C4-2B (cell line): ENCODE results near the gene GRM7.

Experiments used
- H3K27ac ChIP-seq: fragments of 450-650 bp; 2 replicates; pipeline ENCODE4 v1.5.1; 2017
- ZFX ChIP-seq: fragments of 450-650 bp; IDR thresholded peaks from 2 replicates; pipeline ENCODE4 v1.6.1; 2017
- TF ChIP-seq, protein P1 (sequence below): fragments of 450-650 bp; conservative IDR thresholded peaks from 2 replicates; pipeline ENCODE4 v1.5.1; 2017; ENCODE audit warnings: mild to moderate bottlenecking

The GRM7 gene

DNA sequence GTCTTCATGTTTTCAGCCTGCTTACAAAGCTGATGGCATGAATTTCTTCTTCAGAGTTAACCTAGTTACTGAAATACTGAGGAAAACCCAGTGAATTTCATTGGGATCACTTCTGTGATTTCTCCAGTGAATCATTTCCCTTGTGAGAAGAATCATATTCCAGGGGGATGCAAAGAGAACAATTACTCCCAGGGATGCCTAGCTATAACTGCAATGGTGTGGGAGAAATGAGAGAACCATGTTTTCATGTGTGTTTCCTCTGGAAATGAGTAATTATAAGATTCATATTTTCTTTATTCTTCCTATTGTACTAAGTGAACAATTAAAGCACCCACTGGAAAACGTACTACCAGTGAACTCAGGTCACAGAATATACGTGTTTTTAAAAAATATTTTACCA is 485.4 kb downstream of the GRM7 start:
- H3K27ac ChIP-seq = no peak overlapping the region
- TF ChIP-seq ZFX = no peak
- TF ChIP-seq, protein P1, sequence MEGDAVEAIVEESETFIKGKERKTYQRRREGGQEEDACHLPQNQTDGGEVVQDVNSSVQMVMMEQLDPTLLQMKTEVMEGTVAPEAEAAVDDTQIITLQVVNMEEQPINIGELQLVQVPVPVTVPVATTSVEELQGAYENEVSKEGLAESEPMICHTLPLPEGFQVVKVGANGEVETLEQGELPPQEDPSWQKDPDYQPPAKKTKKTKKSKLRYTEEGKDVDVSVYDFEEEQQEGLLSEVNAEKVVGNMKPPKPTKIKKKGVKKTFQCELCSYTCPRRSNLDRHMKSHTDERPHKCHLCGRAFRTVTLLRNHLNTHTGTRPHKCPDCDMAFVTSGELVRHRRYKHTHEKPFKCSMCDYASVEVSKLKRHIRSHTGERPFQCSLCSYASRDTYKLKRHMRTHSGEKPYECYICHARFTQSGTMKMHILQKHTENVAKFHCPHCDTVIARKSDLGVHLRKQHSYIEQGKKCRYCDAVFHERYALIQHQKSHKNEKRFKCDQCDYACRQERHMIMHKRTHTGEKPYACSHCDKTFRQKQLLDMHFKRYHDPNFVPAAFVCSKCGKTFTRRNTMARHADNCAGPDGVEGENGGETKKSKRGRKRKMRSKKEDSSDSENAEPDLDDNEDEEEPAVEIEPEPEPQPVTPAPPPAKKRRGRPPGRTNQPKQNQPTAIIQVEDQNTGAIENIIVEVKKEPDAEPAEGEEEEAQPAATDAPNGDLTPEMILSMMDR = no peak

DNA sequence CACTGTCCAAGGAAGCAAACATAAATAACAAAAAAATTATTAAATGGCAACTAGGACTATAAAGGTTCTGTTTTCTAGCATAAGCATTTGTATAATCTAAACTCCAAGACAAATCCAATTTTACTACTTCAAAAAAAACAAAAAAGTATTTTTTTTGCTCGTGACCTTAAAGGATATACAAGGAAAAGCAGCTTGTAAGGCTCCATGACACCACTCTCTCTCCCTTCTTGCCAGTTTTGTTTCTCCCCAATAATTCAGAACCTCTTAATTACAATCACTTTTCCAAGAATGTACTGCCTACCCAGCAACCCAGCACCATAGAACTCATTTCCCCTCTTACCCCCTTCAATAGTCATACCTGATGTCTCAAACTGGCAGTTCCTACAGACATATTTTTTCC is 496.2 kb downstream of the GRM7 start:
- H3K27ac ChIP-seq = no peak overlapping the region
- TF ChIP-seq ZFX = no peak
- TF ChIP-seq, protein P1 = no peak

DNA sequence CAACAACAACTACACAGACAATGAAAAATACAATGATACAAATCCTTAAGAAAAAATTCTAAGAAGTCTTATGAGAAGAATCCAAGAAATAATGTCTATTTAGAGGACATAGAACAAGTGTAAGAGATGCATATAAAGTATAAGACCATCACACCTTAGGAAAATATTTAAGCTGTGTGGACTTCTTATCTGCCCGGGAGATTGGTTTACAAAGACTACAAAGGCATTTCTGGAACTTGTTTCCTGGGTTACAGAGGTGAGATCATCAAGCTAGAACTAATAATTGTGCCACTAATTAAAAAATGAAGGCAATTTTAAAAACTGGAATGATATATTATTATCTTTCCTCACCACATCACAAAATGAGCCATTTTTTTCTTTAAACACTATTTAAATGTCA is 507.1 kb downstream of the GRM7 start:
- H3K27ac ChIP-seq = no peak overlapping the region
- TF ChIP-seq, protein P1 = no peak
- TF ChIP-seq ZFX = no peak

DNA sequence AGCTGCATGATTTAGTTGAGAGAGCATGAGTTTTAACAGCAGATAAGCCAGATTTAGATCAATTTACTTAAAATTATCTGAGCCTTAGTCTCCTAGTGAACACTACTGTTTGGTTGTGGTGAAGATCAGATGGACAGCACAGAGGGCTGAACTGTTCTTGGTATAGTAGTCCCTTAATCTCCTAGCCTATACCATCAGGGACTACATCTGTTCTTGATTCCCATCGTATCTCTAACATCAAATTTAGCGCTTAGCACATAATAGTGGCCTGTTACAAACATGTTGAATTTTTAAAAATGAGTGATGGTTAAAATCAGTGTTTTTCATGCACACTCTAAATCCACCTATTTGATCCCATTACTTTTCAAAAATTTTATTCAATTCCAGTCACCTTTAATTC is 507.7 kb downstream of the GRM7 start:
- no peak for TF ChIP-seq ZFX
- TF ChIP-seq, protein P1 = no peak
- no peak overlapping the region for H3K27ac ChIP-seq

DNA sequence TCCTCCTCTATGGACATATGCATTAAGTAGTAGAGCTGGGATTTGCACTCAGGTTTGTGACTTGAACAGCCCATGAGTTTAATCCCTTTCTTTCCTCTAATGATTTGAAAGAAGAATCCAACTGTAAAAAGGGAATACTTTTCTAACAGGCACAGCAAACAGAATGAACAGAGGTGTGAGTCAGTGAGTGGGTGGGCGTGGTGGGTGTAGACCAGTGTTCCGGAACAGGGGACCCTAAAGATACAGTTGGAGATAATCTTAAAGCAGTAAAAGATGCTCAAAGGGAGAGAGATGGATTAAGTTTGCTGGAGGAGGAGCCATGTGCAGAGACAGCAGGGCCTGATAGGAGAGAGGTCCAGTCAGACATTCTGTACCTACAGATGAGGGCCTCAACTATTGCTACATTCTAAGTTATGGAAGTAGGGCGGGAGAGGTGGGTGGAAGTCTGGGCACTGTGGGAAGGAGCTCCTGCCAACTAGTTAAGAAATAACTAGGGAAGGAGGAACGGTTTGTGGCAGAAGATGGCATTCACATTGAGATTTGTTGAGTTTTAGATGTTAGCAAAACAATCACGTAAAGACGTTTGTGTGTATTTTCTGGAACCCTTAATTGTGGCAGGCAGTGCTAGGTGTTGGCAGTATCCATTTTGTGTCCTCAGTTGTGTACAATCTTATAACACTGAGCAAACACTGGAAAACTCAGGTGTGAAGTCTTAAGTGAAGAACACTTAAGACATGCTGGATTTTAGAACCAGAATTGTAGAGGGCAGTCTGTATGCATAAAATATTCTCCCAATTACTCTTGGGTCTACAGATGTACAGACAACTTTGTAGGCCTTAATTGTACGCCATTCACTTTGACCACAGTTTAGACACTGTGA is 511.0 kb downstream of the GRM7 start:
- TF ChIP-seq, protein P1 = no peak
- no peak for TF ChIP-seq ZFX
- no peak overlapping the region for H3K27ac ChIP-seq

DNA sequence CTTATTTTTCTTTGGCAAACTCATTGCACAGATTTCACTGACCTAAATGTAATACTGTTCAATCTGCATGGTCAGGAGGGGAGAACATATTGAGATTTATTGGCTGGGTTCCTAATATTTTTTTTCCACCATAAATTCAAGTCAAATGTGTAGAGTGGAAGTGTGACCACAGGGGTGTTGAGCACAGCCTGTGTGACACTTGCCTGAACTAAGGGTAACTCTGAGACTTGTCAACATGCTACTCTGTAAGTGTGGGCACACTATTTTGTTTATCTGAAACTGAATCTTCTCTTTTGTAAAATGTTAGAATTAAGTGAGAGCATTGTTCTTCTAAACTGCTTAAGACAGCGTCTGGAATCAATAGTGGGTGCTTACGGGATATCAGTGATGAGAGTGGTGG is 516.2 kb downstream of the GRM7 start:
- no peak overlapping the region for H3K27ac ChIP-seq
- TF ChIP-seq, protein P1 = no peak
- no peak for TF ChIP-seq ZFX

DNA sequence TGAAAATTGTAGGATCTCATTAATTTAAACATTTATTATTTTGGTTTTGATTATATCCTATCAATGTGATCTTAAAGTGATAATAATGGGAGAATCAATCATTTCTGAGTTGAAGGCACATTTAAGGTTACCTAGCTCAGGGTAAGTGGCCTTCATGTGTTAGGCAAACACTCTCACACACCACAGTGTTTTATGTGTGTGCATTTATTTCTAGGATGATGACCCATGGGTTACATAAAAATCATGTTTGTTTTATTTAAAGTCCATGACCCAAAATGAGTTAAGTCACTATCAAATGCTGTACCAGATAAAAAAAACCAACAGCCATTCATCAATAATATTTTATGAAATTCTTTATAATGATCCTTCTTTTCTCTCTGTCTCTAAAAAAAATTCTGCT is 520.8 kb downstream of the GRM7 start:
- TF ChIP-seq, protein P1 = no peak
- TF ChIP-seq ZFX = no peak
- H3K27ac ChIP-seq = no peak overlapping the region
